ENCODE results near the gene DPYSL4.

GRCh38 chr10:132224343-132225072, 37.8 kb downstream of the DPYSL4 start:
- no peak for TF ChIP-seq MEIS1 (CRISPR knock-in tag; IDR thresholded peaks at IDR 0.05; ENCODE audit: borderline replicate concordance)
- TF ChIP-seq YY1 (IDR thresholded peaks at IDR 0.05; ENCODE audit: insufficient read depth, insufficient replicate concordance, low read depth, low read length) = no peak
